Liver (tissue), 3 donors: Measurements from ENCODE around the gene PCDH9.
A peak's percentile ranks its signal among the peaks of the same experiment; 100 is the strongest.

Experiments
- JUND ChIP-seq, 2 donors: IDR thresholded peaks; 2 replicates each; pipeline ENCODE4 v1.6.1; 2016; ENCODE audit warnings: antibody characterized with exemption in 2 of 2
- RAD21 ChIP-seq, 2 donors: IDR thresholded peaks; 2 replicates each; pipeline ENCODE4 v1.6.1; 2016; ENCODE audit warnings: antibody characterized with exemption in 2 of 2, mild to moderate bottlenecking in 2 of 2
- SP1 ChIP-seq: IDR thresholded peaks from 2 replicates; pipeline ENCODE4 v1.6.1; 2018; ENCODE audit warnings: antibody characterized with exemption, mild to moderate bottlenecking
- TAF1 ChIP-seq: conservative IDR thresholded peaks from 2 replicates; pipeline ENCODE4 v1.6.1; 2016; ENCODE audit warnings: antibody characterized with exemption, mild to moderate bottlenecking
- YY1 ChIP-seq: IDR thresholded peaks from 2 replicates; pipeline ENCODE4 v1.6.1; 2016; ENCODE audit warnings: antibody characterized with exemption, mild to moderate bottlenecking
- TF ChIP-seq, protein P1 (sequence below): fragments of 150-350 bp; IDR thresholded peaks from 2 replicates; pipeline ENCODE4 v1.5.1; 2017; ENCODE audit warnings: improper control_type of control experiment, low read depth, low read length; ENCODE audit not compliant: missing input control
- TF ChIP-seq, protein P2 (sequence below): IDR thresholded peaks from 2 replicates; pipeline ENCODE4 v1.6.1; 2016; ENCODE audit warnings: antibody characterized with exemption
- TF ChIP-seq, protein P3 (sequence below): IDR thresholded peaks from 2 replicates; pipeline ENCODE4 v1.6.1; 2016; ENCODE audit warnings: antibody characterized with exemption
- donor health status: healthy.
- donor health status: healthy.

DNA sequence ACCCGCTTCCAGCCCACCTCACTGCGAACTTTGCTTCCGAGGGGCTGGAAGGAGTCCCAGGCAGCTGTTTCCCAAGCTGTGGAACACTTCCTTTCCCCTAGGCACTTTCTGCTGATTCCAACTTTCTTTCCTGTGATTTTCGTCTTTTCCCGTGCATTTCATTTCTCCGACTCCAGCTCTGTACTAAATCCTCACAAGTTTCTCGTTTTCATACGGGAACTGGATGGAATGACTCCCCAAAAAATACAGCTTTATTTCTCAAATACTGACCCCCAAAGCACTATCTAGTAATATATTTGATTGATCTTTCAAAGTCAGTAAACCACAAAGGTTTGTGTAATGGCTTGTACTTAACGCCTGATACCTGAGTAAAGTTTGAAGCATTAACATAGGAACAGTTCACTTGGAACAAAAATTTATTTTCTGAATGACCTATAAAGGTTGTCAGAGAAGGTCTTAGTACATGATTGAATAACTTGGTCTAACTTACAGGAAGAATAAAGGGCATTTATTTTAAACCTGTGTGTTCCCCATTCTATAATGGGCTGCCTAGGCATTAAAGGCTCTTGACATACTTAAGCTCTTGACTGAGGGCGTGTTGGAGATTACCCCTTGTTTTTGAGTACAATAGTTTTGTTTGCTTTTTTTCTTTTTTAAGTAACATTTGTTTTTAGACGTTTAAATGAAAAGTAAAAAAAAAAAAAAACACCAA, 1.3 kb upstream of the PCDH9 start:
- TF ChIP-seq, protein P1, sequence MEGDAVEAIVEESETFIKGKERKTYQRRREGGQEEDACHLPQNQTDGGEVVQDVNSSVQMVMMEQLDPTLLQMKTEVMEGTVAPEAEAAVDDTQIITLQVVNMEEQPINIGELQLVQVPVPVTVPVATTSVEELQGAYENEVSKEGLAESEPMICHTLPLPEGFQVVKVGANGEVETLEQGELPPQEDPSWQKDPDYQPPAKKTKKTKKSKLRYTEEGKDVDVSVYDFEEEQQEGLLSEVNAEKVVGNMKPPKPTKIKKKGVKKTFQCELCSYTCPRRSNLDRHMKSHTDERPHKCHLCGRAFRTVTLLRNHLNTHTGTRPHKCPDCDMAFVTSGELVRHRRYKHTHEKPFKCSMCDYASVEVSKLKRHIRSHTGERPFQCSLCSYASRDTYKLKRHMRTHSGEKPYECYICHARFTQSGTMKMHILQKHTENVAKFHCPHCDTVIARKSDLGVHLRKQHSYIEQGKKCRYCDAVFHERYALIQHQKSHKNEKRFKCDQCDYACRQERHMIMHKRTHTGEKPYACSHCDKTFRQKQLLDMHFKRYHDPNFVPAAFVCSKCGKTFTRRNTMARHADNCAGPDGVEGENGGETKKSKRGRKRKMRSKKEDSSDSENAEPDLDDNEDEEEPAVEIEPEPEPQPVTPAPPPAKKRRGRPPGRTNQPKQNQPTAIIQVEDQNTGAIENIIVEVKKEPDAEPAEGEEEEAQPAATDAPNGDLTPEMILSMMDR: no peak
- no peak for TF ChIP-seq JUND (IDR thresholded peaks at IDR 0.05)
- TF ChIP-seq RAD21 (IDR thresholded peaks at IDR 0.05): no peak
- TF ChIP-seq, protein P2, sequence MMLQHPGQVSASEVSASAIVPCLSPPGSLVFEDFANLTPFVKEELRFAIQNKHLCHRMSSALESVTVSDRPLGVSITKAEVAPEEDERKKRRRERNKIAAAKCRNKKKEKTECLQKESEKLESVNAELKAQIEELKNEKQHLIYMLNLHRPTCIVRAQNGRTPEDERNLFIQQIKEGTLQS: no peak
- peak; percentile 36 for TF ChIP-seq YY1
- TF ChIP-seq SP1: no peak
- TF ChIP-seq, protein P3, sequence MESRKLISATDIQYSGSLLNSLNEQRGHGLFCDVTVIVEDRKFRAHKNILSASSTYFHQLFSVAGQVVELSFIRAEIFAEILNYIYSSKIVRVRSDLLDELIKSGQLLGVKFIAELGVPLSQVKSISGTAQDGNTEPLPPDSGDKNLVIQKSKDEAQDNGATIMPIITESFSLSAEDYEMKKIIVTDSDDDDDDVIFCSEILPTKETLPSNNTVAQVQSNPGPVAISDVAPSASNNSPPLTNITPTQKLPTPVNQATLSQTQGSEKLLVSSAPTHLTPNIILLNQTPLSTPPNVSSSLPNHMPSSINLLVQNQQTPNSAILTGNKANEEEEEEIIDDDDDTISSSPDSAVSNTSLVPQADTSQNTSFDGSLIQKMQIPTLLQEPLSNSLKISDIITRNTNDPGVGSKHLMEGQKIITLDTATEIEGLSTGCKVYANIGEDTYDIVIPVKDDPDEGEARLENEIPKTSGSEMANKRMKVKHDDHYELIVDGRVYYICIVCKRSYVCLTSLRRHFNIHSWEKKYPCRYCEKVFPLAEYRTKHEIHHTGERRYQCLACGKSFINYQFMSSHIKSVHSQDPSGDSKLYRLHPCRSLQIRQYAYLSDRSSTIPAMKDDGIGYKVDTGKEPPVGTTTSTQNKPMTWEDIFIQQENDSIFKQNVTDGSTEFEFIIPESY: no peak
- no peak for TF ChIP-seq TAF1
